Measurements from ENCODE around the gene FOSB.
A peak's percentile ranks its signal among the peaks of the same experiment; 100 is the strongest.

FOSB gene

DNA sequence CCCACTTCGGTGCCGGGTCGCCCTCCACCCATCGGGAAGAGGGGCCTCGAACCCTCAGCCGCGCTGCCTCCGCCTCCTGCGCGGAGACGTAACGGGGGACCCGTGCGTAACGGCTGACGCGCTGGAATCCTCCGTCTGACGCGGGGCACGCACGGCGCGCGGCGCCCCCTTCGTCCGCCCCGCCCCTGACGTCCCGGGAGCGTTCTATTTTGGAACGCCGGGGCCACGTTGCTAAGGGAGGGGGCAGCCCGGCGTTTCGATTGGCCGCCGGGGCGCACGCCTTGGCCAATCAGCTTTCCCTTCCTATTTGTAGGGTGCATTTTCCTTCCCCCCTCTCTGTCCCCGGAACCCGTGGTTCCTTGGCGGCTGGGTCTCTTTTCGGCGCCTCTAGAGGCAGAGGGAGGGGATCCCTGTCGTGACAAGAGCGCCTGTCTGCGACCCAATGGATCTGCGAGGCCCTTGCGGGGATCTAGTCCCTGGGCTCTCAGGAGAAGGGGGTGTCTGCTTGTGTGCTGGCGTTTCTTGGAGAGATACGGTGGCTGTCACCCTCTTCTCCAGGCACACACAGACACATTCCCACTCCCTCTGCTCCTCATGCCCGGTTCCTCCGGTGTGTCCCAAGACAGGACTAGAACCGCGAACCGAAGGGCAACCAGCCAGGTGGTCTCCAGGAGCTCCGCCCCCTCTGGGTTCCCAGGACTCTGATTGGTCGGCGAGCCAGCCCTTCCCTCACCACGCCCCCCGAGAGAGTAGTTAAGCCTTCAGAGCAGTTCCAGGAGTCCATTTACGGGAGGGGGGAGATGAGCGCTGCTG, 1.5 kb downstream of the FOSB start:
- DNase-seq, result peak; percentile 62 to 98 (median 81)

DNA sequence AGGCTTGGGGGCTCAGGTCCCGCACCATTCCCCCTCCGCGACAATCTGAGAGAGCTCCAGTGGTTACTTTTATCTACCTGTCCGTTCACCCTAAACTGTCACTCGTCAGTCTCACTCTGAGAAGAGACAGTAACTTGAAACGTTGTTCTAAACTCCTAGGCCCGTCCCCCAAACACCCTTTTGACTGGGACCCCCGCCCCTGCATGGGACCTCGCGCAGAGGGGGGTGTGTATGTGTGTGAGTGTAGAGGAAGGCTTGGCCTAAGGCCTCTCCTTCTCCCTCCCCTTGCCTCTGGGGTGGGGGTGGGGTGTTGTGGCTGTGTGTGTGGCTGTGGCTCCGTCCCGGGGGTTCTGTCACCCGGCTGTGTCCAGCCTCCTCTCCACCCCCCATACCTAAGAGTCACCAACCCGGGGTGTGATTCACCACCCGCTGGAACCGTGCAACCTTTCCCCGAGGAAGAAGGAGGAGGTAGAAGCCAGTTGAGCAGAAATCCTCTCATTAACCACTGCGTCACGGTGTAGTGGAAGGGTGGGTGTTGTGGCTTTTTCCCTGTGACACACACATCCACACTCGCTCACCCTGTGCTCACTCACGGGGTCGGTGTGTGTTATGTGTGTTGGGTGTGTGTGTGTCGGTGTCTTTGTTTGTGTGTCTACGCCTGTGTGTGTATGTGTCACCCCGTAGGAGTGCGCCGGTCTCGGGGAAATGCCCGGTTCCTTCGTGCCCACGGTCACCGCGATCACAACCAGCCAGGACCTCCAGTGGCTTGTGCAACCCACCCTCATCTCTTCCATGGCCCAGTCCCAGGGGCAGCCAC, 2.4 kb downstream of the FOSB start:
- peak in 4 of 5 donors; percentile 39 to 70 (median 47) for DNase-seq

DNA sequence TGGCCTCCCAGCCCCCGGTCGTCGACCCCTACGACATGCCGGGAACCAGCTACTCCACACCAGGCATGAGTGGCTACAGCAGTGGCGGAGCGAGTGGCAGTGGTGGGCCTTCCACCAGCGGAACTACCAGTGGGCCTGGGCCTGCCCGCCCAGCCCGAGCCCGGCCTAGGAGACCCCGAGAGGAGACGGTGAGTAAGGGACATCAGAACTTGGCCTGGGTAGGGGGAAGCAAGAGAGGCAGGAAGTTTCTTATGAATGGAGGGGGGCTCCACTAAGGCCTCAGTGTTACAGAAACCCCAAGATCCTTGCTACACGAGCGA, 2.9 kb downstream of the FOSB start:
- DNase-seq, result peak in 1 of 5 donors; percentile 31

DNA sequence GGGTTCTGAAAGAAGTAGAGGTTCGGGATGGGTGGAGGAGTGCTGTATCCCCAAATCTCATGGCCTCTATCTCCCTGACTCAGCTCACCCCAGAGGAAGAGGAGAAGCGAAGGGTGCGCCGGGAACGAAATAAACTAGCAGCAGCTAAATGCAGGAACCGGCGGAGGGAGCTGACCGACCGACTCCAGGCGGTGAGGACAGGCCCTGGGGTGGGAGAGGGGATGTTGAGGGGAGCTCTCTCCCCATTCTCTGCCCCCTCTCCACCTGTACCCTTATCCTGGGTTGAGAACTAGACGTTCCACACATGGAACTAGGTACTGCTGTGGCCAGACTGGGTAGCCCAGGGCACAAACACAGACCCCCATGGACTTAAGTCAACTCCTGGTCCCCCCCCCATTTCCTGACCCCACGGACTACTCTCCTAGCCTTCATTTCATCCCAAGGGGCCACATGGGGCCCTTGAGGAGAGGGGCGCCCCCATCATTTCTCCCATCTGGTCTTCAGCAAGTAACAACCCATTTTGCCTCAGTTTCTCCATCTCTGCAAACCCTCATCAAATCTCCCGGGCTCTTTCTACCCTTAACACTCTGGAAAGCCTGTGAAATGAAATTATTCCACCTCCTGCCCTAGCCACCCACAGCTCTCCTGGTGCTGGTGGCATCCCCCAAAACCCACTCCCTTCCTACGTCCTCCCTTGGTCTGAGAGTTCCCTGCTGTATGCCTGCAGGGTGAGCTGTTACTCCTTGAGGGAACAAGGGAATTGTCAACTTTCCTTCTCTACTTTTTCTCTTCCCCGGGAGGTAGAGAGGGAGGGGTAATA, 3.5 kb downstream of the FOSB start:
- peak in 1 of 5 donors; percentile 46 for DNase-seq

DNA sequence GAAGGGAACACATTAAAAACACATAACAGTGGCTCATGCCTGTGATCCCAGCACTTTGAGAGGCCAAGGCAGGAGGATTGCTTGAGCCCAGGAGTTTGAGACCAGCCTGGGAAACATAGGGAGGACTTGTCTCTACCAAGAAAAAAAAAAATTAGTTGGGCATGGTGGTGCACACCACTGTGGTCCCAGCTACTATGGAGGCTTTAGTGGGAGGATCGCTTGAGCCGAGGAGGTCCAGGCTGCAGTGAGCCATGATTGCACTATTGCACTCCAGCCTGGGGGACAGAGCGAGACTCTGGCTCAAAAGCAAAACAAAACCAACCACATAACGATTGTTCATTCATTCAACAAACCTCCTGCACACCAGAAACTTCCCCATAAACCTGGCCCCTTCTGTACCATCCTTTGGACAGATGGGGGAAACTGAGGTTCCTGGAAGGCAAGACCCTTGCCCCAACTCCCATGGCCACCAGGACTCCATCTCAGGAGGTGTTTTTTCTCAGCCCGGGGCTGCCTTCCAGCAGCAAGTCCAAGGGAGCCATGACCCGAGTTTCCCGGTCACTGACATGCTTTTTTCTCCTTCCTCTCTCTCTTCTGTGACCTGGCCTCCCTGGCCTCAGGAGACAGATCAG, 4.3 kb downstream of the FOSB start:
- DNase-seq, result peak in 1 of 5 donors; percentile 64

DNA sequence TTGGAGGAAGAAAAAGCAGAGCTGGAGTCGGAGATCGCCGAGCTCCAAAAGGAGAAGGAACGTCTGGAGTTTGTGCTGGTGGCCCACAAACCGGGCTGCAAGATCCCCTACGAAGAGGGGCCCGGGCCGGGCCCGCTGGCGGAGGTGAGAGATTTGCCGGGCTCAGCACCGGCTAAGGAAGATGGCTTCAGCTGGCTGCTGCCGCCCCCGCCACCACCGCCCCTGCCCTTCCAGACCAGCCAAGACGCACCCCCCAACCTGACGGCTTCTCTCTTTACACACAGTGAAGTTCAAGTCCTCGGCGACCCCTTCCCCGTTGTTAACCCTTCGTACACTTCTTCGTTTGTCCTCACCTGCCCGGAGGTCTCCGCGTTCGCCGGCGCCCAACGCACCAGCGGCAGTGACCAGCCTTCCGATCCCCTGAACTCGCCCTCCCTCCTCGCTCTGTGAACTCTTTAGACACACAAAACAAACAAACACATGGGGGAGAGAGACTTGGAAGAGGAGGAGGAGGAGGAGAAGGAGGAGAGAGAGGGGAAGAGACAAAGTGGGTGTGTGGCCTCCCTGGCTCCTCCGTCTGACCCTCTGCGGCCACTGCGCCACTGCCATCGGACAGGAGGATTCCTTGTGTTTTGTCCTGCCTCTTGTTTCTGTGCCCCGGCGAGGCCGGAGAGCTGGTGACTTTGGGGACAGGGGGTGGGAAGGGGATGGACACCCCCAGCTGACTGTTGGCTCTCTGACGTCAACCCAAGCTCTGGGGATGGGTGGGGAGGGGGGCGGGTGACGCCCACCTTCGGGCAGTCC, 5.0 kb downstream of the FOSB start:
- peak in 4 of 5 donors; percentile 57 to 76 (median 68) for DNase-seq

DNA sequence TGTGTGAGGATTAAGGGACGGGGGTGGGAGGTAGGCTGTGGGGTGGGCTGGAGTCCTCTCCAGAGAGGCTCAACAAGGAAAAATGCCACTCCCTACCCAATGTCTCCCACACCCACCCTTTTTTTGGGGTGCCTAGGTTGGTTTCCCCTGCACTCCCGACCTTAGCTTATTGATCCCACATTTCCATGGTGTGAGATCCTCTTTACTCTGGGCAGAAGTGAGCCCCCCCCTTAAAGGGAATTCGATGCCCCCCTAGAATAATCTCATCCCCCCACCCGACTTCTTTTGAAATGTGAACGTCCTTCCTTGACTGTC, 5.5 kb downstream of the FOSB start:
- no peak for DNase-seq

DNA sequence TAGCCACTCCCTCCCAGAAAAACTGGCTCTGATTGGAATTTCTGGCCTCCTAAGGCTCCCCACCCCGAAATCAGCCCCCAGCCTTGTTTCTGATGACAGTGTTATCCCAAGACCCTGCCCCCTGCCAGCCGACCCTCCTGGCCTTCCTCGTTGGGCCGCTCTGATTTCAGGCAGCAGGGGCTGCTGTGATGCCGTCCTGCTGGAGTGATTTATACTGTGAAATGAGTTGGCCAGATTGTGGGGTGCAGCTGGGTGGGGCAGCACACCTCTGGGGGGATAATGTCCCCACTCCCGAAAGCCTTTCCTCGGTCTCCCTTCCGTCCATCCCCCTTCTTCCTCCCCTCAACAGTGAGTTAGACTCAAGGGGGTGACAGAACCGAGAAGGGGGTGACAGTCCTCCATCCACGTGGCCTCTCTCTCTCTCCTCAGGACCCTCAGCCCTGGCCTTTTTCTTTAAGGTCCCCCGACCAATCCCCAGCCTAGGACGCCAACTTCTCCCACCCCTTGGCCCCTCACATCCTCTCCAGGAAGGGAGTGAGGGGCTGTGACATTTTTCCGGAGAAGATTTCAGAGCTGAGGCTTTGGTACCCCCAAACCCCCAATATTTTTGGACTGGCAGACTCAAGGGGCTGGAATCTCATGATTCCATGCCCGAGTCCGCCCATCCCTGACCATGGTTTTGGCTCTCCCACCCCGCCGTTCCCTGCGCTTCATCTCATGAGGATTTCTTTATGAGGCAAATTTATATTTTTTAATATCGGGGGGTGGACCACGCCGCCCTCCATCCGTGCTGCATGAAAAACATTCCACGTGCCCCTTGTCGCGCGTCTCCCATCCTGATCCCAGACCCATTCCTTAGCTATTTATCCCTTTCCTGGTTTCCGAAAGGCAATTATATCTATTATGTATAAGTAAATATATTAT, 6.1 kb downstream of the FOSB start:
- DNase-seq, result peak in 4 of 5 donors; percentile 53 to 84 (median 70)

DNA sequence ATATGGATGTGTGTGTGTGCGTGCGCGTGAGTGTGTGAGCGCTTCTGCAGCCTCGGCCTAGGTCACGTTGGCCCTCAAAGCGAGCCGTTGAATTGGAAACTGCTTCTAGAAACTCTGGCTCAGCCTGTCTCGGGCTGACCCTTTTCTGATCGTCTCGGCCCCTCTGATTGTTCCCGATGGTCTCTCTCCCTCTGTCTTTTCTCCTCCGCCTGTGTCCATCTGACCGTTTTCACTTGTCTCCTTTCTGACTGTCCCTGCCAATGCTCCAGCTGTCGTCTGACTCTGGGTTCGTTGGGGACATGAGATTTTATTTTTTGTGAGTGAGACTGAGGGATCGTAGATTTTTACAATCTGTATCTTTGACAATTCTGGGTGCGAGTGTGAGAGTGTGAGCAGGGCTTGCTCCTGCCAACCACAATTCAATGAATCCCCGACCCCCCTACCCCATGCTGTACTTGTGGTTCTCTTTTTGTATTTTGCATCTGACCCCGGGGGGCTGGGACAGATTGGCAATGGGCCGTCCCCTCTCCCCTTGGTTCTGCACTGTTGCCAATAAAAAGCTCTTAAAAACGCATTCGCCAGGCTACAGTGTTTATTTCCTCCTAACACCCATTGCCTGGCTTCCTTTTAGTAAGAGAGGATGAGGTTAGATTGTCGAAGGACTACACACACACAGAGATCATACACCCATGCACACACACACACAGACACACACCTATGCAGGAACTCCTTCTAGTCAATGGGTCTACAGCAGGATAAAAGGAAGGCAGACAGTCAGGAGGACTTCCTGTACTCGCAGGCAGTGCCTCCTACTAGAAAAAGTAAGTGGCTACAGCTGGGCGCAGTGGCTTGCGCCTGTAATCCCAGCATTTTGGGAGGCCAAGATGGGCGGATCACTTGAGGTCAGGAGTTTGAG, 7.1 kb downstream of the FOSB start:
- peak in 2 of 5 donors; percentile 58 to 81 for DNase-seq

DNA sequence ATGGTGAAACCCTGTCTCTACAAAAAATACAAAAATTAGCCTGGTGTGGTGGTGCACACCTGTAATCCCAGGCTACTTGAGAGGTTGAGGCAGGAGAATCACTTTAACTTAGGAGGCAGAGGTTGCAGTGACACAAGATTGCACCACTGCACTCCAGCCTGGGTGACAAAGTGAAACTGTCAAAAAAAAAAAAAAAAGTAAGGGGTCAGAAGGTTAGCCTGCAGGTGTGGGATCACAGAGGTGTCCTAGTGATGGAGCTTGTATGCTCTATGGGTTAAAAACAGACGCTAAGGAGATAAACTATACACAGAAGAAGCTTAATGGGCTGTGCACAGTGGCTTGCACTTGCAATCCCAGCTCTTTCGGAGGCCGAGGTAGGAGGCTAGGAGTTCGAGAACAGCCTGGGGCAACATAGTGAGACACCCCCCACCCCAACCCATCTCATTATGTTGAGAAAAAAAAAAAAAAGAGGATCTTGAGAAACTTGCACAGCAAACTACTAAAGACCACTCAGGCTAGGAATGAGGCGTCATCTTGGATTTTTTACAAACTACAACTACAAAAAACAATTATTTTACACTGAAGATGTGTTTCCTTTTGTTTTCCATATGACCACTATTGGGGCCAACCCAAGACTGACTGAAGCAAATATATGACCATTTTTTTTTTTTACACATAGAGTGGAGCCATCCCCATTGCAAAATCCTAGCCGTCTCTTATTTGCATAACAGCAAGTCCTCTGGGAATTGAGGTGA, 7.9 kb downstream of the FOSB start:
- no peak for DNase-seq

DNA sequence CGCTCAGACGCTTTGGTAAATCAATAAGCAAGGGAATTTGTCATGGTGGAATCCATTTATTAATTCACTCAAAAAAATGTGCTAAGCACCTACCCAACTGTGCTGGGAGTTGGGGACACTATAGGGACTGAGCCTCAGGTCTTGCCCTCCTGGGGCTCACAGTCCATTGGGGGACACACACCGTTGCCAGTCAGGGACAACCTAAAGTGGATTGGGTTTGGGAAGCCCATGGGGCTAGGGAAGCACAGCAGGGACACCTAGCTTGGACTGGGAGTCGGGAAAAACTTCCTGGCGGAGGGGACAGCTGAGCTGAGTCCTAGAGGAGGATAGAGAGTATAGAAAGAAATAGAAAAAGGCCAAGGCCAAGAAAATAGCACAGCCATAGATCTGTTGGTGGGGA, 8.5 kb downstream of the FOSB start:
- DNase-seq, result no peak

DNA sequence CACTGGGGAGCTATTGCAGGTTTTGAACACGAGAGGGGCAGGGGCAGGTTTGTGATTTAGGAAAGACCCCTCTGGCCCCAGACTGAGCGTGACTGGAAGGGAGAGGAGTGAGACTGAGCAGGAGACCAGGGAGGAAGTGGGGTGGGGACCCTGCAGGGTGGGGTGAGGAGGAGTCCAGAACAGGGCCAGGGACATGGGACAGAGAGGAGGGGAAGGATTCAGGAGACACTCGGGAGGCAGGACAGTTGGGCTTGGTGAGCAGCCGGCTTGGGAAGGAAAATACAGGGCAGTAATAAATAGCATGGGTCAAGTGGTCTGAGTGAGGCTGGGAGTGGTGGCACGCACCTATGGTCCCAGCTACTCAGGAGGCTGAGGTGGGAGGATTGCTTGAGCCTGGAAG, 9.4 kb downstream of the FOSB start:
- no peak for DNase-seq

DNA sequence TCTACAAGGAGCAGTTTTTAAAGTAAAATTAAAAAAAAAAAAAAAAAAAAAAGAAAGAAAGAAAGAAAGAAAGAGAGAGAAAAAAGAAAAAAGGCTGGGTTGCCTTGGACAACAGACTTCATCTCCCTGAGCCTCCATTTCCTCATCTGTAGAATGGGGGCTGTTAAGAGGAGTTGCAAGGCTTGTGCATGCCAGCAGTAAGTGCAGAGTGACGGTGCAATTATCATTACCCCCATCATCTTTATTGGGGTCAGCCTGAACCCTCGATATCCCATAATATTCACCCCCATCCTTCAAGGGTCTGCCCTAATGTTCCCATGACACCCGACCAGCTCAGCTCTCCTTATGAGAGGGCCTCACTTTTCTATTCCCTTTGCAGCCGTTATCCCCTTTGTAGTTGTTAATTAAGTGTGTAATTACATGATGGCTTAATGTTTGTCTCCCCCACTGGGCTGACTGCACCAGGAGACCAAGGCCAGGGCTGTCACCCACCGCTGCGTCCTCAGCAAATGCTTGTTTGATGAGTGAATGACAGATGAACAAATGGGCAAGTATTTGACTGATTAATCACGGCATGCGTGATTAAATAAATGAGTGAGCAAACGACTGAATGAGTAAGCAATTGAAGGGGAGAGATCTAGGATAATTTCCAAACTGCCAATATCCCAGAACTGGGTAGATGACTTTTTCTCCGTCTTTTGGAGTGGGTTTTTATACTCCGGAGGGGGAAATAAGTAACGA, 10.1 kb downstream of the FOSB start:
- DNase-seq, result peak in 1 of 5 donors; percentile 36

DNA sequence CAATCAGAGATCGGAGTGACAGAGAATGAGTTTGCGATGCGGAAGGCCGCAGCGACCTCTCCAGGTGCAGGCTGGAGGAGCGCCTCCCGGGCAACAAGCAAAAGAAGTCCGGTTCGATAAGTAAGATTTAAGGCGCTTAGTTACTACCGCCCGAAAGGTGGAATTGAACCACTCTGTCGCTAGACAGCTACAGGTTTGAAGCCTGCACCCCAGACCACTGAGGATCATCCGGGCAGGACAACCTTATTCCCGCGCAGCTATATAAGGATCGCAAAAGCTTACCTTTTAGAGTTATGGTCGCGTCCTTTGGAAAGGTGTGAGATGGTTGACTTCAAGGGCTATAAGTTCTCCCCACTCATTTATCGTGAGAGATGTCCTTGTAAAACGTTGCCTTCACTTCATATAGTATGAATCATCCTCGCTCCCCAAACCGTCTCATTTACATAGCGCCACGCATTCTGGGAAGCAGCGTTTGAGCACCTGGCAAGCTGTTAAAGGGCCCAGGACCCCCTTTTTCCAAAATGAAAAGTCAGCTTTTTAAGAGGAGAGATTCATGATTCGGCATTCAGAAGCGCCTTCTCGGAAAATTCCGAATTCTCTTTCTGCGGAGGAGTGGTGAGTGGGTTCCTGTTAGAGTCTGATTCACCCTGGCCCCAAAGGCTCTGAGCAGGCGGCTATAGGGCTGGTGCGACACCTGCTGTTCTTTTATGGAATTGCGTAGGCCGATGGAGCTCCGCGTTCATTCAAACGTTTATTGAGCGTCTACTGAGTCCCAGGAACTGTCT, 10.8 kb downstream of the FOSB start:
- peak; percentile 66 to 93 (median 83) for DNase-seq

DNA sequence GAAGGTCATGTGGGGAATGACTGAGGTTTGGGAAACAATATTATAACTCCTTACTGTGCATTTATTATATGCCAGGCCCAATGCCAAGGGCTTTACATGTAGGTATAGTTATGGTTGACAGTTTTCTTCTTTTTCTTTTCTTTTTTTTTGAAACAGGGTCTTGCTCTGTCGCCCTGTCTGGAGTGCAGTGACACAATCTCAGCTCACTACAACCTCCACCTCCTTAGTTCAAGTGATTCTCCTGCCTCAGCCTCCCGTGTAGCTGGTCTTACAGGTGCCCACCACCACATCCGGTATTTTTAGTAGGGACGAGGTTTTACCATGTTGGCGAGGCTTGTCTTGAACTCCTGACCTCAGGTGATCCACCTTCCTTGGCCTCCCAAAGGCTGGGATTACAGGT, 15.2 kb downstream of the FOSB start:
- DNase-seq, result no peak

DNA sequence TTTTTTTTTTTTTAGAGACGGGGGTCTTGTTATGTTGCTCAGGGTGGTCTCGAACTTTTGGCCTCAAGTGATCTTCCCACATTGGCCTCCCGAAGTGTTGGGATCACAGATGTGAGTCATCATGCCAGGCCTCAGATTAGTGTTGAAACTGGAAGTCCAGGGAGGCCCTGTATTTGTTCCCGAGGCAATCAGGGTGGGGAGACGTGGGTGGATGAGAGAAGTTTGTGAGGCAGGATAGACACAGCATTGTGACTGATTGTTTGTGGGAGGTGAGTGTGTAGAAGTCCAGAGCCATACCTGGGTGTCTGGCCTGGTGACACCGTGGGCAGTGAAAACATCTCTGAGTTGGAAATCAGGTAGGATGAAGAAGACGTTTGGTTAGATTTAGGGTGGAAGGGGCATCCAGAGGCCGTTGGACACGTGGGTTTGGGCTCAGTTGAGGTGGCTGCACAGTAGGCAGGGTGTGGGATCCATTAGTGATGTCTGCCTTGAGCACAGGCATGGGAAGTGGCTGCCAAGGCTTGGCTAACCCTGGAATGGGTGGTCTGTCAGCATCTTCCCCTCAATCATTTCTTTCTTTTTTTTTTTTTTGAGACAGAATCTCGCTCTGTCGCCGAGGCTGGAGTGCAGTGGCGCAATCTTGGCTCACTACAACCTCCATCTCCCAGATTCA, 16.6 kb downstream of the FOSB start:
- no peak for DNase-seq
